Measurements from ENCODE around the gene GBP7.

- TF ChIP-seq CTCF (IDR thresholded peaks at IDR 0.05) (no peak), POLR2A (IDR thresholded peaks at IDR 0.05) (no peak)
These were observed 8.1 kb downstream of the GBP7 start for GRCh38 chr1:89167590-89168230.

Measured in lower leg skin (tissue), 3 donors.